Measurements from ENCODE around the gene EMP1. TPM values are rescaled to one million over a fixed set of nuclear protein-coding genes. Genes with fewer than 3 reads are reported as not detected.

EMP1 gene, protein sequence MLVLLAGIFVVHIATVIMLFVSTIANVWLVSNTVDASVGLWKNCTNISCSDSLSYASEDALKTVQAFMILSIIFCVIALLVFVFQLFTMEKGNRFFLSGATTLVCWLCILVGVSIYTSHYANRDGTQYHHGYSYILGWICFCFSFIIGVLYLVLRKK
- 286 TPM for total RNA-seq
- long read RNA-seq, full-length matches to known transcripts: 117 of 155 reads
- long read RNA-seq, partial matches to known transcripts: 4 of 155 reads
- long read RNA-seq, other reads (novel, unspliced or antisense): 34 of 155 reads

DNA sequence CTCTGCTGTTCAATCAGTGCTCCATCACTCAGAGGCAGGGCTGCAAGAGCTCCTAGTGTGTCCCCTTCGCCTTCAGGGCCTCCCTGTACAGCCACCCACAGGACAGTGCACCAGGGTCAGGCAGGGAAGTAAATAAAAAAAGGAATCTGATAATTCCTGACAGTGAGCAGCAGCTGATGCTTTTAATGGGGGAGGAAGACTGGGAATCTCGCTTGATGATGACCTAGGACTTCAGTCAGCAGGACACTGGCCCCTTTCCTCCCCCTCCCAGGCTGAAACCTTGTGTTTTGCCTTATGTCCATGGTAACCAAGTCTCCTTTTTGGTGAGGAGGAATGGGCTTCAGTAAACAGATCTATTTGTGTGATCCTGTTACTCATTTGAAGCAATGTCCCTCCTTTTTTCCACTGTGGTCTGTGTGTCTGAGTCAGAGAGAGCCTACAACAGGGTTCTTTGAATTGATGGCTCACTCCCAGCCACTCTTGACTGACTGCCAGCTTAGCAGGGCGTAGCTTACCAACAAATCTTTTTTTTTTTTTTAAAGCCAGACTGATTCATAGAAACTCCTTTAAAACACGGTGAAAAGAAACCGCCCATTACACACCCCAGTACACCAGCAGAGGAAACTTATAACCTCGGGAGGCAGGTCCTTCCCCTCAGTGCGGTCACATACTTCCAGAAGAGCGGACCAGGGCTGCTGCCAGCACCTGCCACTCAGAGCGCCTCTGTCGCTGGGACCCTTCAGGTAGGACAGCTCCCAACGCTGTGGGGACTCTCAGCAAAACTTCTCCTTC, at the start of gene EMP1:
TSS of gene EMP1 (plus strand) at position 597 of the 792 bp plus-strand sequence. CDS start 14,785 bp downstream, outside the sequence.
- Histone ChIP-seq H3K27ac (peak within 1 kb of the TSS; percentile 96), H3K36me3 (no peaks in the 10 kb centered on the region), H3K4me1 (peaks cover 40% of the 10 kb centered on the region), H3K4me3 (peak within 1 kb of the TSS; percentile 66), H3K9me3 (no peaks in the 10 kb centered on the region), H3K27me3 (no peaks in the 10 kb centered on the region)
- intact Hi-C loops (cut with DNase I): no loop called here
- TF ChIP-seq, protein P1, sequence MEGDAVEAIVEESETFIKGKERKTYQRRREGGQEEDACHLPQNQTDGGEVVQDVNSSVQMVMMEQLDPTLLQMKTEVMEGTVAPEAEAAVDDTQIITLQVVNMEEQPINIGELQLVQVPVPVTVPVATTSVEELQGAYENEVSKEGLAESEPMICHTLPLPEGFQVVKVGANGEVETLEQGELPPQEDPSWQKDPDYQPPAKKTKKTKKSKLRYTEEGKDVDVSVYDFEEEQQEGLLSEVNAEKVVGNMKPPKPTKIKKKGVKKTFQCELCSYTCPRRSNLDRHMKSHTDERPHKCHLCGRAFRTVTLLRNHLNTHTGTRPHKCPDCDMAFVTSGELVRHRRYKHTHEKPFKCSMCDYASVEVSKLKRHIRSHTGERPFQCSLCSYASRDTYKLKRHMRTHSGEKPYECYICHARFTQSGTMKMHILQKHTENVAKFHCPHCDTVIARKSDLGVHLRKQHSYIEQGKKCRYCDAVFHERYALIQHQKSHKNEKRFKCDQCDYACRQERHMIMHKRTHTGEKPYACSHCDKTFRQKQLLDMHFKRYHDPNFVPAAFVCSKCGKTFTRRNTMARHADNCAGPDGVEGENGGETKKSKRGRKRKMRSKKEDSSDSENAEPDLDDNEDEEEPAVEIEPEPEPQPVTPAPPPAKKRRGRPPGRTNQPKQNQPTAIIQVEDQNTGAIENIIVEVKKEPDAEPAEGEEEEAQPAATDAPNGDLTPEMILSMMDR (IDR thresholded peaks at IDR 0.05): no peak
- DNase-seq (peak; percentile 81), ATAC-seq (peak; percentile 86)

DNA sequence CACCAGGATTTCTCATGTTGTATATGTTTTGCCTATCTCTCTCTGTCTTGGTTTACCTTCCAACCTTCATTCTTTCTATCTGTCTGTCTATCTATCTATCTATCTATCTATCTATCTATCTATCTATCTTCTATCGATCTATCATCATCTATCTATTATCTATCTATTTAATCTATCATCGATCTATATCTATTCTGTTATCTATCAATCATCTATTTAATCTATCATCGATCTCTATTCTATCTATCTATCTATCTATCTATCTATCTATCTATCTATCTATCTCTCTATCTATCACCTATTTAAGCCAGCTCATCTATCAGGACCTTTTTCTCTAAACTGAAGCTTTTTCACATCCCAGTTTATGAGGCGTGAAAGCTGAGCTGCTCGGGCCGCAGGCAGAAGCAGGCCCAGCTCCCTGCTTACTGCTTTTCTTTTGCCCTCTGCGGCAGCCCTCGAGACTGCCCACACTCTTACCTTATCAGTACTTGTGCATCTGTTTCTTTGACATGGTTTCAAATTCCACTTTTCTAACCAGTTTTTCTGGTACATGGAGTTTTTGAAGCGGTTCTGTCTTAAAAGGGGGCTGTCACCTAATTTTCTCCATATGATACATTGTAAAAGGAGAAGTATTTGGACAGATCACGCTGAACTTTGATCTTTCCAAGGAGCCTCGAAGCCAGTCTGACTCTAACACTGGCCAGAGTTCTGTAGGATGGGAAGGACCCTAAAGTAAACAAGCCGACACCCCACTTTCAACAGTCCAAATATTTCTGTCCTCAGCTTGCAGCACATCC, 48.6 kb upstream of the EMP1 start:
- peak; percentile 76 for DNase-seq
- intact Hi-C loops (cut with DNase I): no loop called here
- ATAC-seq: peak; percentile 76
- Histone ChIP-seq H3K27ac (peak overlapping the region; percentile 56), H3K4me1 (peaks cover 39% of the 10 kb centered on the region), H3K9me3 (no peaks in the 10 kb centered on the region), H3K27me3 (no peaks in the 10 kb centered on the region), H3K36me3 (no peaks in the 10 kb centered on the region), H3K4me3 (no peak overlapping the region)
- TF ChIP-seq, protein P1 (IDR thresholded peaks at IDR 0.05): no peak

DNA sequence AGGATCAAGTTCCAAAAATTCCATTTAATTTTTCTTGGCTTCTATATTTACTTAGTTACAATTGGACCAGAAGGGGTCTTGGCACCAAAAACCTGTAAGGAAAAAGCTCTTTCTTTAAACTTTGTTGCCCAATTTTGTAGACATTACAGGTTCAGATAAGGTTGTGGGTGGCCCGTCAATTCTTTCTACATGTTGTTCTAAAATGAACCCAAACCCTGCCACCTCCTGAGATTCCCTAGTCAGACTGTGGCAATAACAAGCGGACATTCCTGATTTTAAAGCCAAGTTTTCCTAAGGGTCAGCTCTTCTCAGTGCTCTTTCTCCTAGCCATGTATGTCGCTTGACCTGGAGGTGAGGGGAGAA, 48.1 kb upstream of the EMP1 start:
- TF ChIP-seq, protein P1 (IDR thresholded peaks at IDR 0.05): no peak
- ATAC-seq (no peak), DNase-seq (no peak)
- H3K4me3 ChIP-seq: no peak overlapping the region
- intact Hi-C loops (cut with DNase I): no loop called here
- H3K27me3 ChIP-seq: no peaks in the 10 kb centered on the region
- H3K9me3 ChIP-seq: no peaks in the 10 kb centered on the region
- no peaks in the 10 kb centered on the region for H3K36me3 ChIP-seq
- H3K4me1 ChIP-seq: peaks cover 39% of the 10 kb centered on the region
- H3K27ac ChIP-seq: peak overlapping the region; percentile 42

DNA sequence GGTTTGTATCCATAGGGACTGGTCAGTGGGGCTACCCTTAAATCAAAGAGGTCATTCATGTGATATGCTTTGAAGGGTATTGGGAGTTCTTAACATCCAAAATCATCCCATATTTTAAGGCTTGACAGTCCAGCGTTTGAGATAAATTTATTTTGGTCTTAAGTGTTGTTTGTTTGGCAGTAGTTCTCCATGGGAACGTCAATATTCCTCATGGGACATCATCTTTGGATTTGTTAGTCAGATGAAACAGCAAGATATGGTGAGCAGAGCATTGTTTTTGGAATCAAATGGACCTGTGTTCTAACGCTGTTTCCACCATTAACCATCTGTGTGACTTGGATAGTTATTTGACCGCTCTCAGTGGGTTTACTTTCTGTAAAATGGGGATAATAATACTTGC, 47.1 kb upstream of the EMP1 start:
- H3K27ac ChIP-seq: peak overlapping the region; percentile 34
- H3K27me3 ChIP-seq: no peaks in the 10 kb centered on the region
- peaks cover 37% of the 10 kb centered on the region for H3K4me1 ChIP-seq
- no peak for ATAC-seq
- intact Hi-C loops (cut with DNase I): no loop called here
- H3K4me3 ChIP-seq: no peak overlapping the region
- no peaks in the 10 kb centered on the region for H3K9me3 ChIP-seq
- TF ChIP-seq, protein P1 (IDR thresholded peaks at IDR 0.05): no peak
- no peaks in the 10 kb centered on the region for H3K36me3 ChIP-seq
- no peak for DNase-seq

DNA sequence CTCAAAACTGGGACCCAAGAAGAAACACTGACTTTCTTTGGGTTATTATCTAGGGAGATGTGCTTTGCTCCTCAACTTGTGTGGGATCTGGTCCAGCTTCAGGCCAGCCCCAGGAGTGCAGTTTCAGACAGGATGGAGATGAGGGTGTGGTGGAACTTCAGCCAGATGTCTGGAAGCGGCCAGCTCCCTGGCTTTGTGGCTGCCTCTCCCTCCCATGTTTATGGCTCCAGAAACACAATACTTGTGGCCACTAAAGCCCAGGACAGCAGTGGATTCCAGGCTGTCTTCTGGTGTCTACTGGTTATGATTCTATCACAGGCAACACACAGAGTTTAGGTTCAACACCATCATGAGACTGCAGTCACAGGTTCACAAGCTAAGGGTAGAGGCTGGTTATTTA, 44.2 kb upstream of the EMP1 start:
- no peaks in the 10 kb centered on the region for H3K36me3 ChIP-seq
- H3K9me3 ChIP-seq: no peaks in the 10 kb centered on the region
- TF ChIP-seq, protein P1 (IDR thresholded peaks at IDR 0.05): no peak
- no peaks in the 10 kb centered on the region for H3K27me3 ChIP-seq
- peaks cover 17% of the 10 kb centered on the region for H3K4me1 ChIP-seq
- DNase-seq (no peak), ATAC-seq (no peak)
- H3K27ac ChIP-seq: no peak overlapping the region
- H3K4me3 ChIP-seq: no peak overlapping the region
- intact Hi-C loops (cut with DNase I): no loop called here

All from upper lobe of right lung (tissue), 1 donor.